Measurements from ENCODE around the gene GTF2E1.

- no peak for TF ChIP-seq POLR2A (IDR thresholded peaks at IDR 0.05)
- TF ChIP-seq POLR2AphosphoS5 (IDR thresholded peaks at IDR 0.05): no peak
- no peak for TF ChIP-seq CTCF (IDR thresholded peaks at IDR 0.05)
Observed at GRCh38 chr3:120765830-120766493, 23.4 kb downstream of the GTF2E1 start.
